ELF-1 (cell line): ENCODE results near the gene MKI67.
"Not testable (repeated sequence)": the region's sequence is repeated elsewhere in the genome, so short reads cannot be mapped to it uniquely, and the experiment has no call there.

Experiments
- DNase-seq: peaks from one replicate; pipeline ENCODE4 v3.0.0-alpha.2; 2016; ENCODE audit warnings: low read depth, low spot score

The MKI67 gene

DNA sequence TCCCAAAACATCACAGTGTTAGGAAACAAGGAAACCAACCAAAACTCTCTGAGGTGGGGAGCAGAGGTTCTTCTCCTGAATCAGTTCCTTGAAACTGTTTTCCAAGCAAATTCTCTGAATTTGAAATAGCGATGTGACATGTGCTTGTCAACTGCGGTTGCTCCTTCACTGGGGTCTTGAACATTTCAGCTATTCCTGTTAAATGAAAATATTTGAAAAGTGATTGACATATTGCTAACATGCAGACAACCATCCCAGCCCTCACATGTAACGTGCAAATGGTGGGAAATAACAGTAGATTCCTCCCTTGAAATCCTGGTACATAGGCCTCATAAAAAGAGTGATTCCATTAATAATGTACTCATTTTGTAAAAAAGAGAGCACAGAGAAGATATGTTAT is 15.9 kb downstream of the MKI67 start:
- no peak for DNase-seq

DNA sequence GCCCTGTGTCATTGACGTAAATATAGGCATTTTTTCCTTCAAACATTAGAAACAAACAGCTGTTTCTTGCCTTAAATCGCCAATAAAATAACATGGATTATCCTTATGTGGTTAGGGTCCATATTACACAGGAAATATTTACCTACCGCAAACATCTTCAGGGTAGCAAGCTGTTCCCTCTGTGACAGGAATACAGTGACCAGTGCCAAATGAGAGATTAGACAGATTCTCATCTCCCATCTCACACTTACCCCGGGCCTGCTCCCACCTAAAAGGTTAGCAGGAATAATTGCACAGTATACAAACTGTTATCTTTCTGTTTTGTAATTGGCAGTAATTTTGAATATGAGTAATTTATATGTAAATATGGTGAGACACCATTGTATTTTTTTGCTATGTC is 16.5 kb downstream of the MKI67 start:
- no peak for DNase-seq

DNA sequence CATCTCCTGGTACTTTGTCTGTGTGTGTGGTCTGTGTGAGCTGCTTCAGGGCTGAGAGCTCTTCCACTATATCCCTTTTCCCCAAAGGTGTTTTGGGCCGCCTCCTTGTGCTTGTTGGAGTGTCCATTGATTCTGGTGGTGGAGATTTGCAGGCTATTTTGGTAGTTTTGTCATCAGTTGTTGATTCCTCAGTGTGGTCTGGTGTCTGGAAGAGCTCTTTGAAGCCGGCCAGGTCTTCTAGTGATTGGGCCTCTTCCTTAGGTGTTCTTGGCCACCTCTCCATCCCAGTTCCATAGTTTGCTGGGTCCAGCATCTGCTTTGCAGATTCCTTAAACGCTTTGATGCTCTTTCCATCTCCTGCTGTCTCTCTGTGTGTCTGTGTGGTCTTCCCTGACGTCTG is 20.8 kb downstream of the MKI67 start:
- no peak for DNase-seq

DNA sequence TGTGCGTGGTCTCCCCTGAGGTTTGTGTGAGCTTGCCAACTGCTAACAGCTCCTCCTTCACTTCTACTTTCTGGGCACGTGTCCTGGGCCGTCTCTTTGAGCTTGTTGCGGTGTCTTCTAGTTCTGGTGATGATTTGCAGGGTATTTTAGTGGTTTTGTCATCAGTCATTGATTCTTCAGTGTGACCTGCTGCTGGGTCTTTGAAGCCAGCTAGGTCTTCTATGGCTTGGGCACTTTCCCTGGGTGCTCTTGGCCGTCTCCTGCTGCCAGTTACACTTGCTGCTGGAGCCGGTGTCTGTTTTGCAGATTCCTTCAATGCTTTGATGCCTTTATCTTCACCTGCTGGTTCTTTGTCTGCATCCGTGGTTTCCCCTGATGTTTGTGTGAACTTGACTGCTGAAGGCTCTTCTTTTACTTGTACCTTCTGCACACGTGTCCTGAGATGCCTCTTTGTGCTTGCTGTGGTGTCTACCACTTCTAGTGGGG is 23.0 kb downstream of the MKI67 start:
- DNase-seq, result no peak

DNA sequence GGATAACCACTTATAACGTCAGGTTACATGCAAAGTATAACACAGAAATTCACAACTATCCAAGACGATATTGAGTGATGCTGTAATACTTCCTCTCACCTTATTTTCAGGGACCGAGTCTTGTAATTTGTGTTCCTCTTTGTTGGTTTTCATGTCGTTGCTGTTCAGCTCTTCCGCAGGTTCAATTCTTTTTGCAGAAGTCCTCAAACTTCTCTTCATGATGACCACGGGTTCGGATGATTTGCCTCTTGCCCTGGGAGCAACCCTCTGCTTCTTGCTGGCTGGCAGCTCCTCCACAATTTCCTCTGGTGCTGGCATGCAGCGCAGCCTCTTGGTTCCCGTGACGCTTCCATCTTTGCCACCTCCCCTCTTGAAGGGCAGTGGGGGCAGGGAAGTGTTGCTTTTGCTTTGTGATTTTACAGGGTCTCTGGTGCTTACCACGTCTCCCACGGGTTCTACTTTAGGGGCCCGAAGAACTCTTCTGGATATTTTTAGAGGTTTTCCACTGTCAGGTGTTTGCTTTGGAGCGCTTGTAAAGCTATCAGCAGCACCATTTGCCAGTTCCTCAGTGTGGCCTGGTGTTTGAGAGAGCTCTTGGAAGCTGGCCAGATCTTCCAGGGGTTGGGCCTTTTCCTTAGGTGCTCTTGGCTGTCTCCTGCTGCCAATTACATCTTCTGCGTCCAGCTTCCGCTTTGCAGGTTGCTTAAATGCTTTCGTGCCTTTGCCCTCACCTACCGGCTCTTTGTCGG is 23.6 kb downstream of the MKI67 start:
- DNase-seq, result no peak

DNA sequence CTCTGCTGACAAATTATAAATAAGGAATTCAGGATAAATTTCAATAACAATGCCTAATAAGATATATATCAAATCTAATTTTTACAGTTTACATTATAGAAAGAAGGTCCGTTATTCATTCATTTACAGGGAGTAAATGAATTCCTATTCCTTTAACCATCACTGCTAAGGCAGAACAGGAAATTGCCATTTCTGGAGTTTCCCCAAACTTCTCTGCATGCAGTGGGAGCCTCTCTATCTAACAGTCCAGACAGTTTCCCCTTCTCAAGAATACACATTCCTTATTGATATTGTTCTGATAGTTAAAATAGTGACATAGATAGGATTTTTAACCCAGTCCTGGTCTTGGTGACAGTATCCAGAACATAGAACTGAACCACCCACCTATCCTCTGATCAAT is 24.3 kb downstream of the MKI67 start:
- DNase-seq, result no peak

DNA sequence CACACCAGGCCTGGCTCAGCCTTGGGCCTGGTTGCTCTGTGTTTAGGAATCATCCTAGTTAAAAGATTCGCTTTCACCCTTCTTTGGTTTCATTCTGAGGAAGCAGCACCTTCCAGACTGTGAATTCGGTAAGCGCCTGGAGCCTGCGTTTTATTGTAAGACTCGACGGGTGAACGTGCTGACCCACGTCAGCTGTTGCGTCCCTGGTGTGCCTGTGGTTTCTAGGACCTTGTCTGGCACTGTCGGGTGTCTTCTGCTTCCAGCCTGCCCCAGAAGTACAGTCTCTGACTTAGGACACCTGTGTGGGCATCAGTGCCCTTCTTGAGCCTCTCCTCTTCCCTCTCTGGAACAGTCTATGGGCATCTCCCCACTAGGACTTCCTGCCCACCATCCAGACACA is 26.3 kb downstream of the MKI67 start:
- DNase-seq, result no peak

DNA sequence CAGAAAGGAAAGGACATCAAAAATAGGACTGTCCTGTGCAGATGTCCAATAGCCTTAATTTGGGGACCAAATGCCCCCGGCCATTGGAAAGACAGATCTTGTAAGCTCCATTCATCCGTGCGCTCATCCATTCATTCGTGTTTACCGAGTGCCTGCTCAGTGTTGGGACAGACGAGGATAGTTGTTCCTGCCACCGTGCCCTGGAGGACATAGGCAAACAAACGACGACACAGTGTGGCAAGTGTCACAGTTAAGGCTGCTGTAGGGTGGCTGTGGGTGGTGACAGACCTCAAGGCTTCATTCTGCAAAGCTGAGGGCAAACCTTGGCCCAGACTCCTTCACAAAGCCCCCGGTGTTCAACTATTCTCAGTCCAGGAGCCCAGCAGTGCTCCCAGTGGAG is 27.6 kb downstream of the MKI67 start:
- no peak for DNase-seq

DNA sequence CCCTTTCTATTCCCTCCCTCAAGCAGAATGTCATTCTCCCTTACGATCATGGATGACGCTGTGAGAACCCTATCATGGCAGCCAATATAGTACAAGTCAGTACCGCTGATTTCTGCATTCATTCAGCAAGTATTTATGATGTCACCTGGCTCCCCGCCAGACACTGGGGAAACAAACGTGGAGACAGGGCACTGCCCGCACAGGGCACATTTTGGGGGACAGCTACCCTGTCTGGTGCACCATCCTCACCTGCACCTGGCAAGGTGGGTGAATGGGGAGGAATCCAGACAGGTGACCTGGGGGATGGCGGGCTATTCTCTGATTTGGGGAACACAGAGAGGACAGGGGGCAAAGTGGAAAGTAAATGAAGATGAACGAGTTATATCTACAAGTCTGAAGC is 28.4 kb downstream of the MKI67 start:
- DNase-seq, result no peak

DNA sequence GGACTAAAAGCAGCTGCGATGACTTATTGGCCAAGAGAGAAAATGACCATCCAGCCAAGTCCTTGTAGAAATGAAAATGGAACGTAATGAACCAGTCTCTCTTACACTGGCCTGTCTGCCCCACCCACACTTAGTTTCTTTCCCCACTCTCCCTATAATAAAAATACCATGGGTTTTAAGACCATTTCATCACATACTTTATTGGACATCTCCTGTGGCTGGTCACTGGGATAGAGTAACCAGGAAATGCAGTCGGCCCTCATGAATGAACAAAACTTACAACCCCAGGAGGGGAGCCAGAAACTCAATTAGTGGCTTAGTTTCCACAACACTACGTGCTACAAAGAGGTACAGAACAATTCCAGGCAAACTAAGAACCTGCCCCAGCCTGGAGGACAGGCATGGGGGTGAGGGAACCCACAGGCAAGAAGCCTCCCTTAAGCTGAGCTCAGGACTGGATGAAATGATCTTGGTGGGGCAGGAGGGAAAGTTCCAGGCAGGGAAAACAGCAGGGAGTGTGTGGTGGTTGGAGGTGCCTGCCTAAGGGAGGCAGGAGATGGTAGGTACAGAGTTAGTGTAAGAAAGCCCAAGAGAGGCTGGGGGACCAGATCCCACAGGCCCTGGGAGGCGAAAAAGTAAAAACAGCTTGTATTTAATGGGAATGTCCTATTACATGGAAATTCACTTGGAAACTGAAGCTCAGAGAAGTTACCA is 29.6 kb downstream of the MKI67 start:
- no peak for DNase-seq

DNA sequence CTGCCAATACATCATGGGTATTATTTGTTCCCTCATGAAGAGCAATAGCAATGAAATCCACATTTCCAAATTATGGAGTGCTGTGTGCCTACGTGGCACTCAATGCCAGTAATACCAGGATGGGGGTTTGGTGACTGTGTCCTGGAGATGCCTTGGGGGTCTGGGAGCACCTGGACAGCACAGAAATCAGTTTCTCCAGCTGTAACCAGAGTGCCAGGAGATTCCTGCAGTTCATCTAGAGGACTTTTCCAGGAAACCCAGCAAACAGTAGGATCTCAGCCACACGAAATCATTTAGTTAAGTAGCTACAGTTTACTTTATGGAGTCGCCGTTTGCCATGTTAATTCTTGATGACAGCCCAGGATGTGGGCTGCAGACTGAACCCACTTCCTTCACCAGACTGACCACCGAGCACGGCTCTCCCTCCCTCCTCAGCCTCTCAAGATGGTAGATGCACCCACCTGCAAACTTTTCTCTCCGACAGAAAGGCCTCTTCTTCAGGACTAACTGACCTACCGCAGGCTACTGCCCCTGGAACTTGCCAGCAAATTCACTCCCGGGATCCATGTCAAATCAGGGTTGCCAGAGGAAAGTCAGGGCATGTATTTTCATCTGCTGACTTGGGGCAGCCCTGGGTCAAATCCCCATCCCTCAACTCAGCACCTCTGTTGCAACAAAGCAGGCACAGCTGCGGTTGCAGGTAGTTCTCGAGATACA is 30.3 kb downstream of the MKI67 start:
- DNase-seq, result no peak

DNA sequence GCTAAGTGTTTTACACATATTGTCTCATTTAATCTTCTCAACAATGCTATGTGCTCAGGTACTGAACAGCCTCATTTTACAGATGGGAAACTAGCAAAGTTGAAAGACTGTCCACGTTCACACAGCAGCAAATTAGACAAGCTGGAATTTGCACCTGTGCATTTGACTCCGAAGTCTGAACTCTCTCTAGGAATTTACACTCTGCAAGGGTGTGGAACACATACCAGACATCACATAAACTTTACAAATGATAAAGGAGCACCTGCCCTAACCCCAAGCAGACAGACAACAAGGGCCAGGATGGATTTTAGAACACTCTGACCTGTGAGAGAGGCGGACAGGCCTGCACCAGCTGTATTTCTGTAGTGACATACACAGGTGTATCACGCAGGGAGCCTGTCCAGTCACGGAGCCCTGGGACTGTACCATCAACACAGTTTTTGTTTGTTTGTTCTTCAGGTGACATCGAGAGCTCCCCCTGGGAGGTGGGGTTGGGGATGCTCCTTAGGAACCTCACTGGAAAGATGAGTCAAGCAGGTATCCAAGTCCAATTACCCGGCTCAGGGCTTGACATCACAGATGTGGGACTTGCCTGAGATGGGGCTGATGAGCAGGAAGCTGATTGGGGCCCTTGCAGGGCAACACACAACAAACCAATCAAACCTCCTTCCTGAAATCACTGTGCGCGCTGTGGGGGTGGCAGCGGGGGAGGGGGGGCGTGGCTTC is 31.0 kb downstream of the MKI67 start:
- DNase-seq, result no peak

DNA sequence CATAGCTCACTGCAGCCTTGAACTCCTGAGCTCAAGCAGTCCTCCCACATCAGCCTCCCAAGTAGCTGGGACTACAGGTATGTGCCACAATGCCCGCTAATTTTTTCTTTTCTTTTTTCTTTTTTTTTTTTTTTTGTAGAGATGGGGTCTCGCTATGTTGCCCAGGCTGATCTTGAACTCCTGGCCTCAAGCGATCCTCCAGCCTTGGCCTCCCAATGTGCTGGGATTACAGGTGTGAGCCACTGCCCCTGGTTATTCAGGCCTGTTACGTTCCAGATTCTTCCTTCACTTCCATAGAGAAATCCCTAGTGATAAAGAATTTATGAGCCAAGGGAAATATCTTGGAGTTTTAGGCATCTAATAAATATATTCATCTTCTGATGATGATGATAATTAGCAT is 31.6 kb downstream of the MKI67 start:
- DNase-seq, result not testable (repeated sequence)

DNA sequence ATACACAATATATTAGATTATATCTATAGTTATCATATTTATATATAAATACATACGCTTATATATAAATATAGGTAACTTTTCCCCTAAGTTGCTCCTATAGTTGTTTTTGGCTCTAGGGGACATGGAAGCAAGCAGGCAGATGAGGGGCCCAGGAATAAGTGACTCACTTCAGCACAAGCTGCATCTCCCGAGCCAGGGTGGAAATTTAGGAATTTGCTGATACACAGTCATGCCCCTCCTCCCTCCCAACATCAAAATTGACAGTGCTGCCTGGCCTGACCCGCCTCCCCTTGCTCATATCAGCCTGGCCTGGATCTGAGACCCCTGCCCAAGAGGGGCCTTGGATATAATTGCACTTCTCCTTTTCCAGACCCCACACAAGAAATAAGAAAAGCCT is 33.8 kb downstream of the MKI67 start:
- no peak for DNase-seq

DNA sequence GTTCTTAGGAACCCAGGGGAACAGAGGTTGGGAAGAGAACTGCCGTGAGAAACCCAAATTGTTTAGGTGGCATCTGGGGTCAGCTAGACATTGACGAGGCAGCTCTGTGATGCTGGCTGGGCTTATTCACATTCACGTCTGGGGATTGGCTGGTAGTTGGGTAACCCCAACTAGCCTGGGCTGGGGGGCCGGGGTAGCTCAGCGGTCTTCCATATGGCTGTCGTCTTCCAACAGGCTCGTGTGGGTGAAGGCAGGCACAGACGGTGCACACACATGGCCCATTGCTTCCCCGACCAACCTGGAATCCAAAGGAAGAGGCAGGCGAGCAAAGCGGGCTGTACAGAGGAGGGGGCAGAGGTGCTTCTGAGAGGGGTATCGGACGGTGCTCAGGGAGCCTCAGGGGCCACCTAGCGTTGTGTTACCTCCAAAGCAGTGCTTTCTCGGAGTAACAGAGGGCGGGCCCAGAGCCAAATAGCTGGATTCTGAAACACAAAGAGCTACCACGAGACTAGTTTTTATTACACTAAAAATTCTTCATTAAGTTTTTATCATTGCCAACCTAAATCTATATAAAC is 34.5 kb downstream of the MKI67 start:
- DNase-seq, result peak; percentile 52

DNA sequence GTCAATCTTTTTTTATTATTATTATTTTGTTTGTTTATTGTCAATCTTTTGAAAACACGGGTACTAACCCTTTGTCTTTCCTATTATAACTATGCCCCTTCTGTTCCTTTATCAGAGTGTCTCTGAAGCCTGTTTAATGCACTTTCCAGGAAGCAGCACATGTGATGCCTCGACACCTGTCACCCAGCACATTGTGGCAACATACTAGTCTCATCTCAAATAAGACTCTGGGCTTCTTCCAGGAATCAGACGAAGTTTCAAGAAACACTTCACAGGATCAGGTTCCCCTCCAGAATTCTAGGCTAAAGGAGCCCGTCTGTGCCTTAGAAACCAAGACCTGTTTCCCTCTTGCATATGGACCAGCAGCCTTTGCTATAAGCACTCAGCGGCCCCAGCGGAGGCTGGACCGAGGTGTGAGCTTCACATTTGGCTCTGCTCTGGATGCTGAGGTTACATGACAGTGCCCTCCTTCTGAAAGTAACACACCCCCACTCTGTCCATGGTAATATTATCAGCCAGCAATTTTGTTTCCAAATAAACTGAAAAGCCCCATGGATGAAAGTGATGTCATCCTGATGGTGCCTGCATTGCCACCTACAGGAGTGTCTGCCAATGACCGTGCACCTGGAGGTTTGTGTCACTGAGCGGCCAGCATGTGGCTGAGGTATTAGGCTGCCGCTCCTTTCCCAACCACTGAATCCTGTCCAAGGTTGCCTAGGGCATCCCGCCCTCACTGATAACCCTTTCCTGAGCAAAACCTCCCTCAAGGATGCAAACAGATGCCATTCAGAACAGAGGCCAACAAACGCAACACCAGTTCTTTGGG is 38.1 kb downstream of the MKI67 start:
- peak; percentile 44 for DNase-seq

DNA sequence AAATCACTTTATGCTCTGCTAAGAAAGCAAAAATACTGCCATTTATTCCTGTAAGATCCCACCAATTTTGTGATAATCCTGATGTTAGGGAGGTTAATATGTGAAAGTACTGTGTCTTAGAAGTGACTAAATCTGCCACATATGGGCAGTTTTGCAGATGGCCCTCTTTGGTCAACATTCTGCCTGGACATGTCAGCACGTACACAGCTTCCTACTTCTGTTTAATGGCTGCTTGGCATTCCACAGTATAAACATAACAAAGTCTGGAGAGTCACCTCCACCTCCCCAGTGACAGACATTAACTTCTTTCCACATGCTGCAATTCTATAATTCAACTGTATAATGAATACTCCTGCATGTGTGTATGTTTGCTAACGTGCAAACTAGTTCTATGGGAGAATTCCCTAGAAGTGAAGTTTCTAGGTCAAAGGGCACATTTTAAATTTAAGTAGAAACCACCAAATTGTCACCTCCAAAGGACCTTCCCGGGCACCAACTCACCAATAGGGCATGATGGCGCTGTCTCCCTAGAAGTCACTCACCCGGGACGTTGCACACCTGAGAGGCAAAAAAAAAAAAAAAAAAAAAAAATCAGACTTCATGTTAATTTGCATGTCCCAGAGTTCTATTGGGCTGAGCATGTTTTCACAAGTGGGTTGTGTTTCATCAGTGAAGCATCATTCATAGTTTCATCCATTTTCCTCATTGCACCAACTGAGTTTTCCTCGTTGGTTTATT is 38.9 kb downstream of the MKI67 start:
- DNase-seq, result no peak

DNA sequence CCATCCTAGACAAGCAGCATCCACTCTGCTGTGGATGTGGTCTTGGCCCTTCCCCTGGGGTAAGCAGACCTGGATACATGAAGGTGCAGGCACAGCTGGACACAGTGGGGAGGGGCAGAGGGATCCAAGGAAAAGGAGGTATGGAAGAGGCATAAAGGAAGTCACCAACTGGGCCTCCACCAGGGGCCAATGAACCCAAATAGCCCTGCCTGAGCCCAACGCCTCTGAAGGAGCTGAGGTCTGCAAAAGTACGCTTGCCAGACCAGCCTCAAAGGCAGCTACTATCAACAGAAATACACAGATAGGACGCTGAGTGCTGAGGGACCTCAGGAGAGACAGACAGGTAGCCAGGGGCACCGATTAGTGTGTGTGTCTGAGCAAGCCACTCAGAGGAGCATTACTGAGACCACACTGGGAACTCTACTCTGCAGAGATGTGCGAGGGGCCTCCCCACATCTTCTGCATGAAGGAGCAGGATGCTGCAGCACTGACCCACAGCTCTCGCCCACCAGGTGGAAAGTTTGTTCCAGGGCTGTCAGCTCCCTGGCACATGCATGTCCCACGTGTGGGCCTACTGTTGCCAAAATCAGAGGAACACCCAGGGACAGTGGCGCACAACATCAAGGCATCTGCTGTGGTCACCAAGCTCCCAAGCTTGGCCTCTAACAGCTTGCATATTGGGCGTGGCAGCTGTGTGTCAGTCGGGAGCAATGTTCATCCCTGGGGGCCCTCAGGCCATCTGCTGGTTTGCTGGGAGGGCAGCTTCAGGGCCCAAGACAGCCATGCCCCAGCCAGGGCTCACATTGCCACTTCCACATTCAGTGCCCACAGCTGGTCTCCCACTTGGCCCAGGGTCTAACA is 40.0 kb downstream of the MKI67 start:
- no peak for DNase-seq

DNA sequence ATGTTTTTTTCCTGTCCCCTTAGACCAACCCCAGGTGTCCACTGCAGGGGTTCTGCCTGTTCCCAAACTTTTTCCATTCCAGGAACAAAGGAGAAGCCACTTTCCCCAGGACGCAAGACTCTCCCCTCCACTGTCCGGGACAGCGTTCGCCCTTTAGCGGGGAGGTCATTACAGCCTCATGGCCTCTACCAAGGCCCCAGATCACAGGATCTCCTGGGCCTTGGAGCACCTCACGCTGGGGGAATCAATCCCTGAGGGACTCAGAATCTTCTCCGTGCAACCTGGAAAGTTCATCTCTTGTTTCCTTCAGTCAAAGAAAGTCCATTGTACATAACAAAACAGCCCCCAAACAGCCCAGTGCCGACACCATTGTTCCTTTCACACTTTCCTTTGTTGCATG is 41.2 kb downstream of the MKI67 start:
- no peak for DNase-seq
